Progenitor cell of endocrine pancreas (in vitro differentiated cells): ENCODE data around the gene ERCC1. TPM values are rescaled to one million over a fixed set of nuclear protein-coding genes. Genes with fewer than 3 reads are reported as not detected.

Source experiments
- DNase-seq: peaks from one replicate; pipeline ENCODE4 v3.0.0; 2021; ENCODE audit warnings: low spot score; ENCODE audit not compliant: unreplicated experiment
- H3K27ac Mint-ChIP-seq: 2 replicates; pipeline ENCODE4 v1.8.0; 2021; ENCODE audit warnings: mild to moderate bottlenecking, moderate library complexity, mixed read lengths
- H3K27me3 Mint-ChIP-seq: 2 replicates; pipeline ENCODE4 v1.8.0; 2021; ENCODE audit warnings: mixed read lengths
- H3K36me3 Mint-ChIP-seq: 2 replicates; pipeline ENCODE4 v1.8.0; 2022; ENCODE audit warnings: mixed read lengths; ENCODE audit not compliant: insufficient read depth
- H3K4me1 Mint-ChIP-seq: 2 replicates; pipeline ENCODE4 v1.8.0; 2021; ENCODE audit warnings: low read depth, mixed read lengths
- H3K4me3 Mint-ChIP-seq: 2 replicates; pipeline ENCODE4 v1.8.0; 2021; ENCODE audit warnings: low read depth, mild to moderate bottlenecking, moderate library complexity, mixed read lengths
- H3K9me3 Mint-ChIP-seq: 2 replicates; pipeline ENCODE4 v1.8.0; 2021; ENCODE audit warnings: low read depth, mixed read lengths
- CTCF ChIP-seq: fragments of 200-600 bp; sonication (generic); IDR thresholded peaks from one replicate; pipeline ENCODE4 v1.5.0; 2021; ENCODE audit warnings: antibody characterized with exemption, mild to moderate bottlenecking; ENCODE audit not compliant: unreplicated experiment
- total RNA-seq: library from RNA; stranded (reverse); gene quantifications from 2 replicates; pipeline ENCODE4 v1.2.1, GENCODE V29; 2021

Gene ERCC1
- total RNA-seq, 1 donor from 2014 or later: 64.8 TPM

DNA sequence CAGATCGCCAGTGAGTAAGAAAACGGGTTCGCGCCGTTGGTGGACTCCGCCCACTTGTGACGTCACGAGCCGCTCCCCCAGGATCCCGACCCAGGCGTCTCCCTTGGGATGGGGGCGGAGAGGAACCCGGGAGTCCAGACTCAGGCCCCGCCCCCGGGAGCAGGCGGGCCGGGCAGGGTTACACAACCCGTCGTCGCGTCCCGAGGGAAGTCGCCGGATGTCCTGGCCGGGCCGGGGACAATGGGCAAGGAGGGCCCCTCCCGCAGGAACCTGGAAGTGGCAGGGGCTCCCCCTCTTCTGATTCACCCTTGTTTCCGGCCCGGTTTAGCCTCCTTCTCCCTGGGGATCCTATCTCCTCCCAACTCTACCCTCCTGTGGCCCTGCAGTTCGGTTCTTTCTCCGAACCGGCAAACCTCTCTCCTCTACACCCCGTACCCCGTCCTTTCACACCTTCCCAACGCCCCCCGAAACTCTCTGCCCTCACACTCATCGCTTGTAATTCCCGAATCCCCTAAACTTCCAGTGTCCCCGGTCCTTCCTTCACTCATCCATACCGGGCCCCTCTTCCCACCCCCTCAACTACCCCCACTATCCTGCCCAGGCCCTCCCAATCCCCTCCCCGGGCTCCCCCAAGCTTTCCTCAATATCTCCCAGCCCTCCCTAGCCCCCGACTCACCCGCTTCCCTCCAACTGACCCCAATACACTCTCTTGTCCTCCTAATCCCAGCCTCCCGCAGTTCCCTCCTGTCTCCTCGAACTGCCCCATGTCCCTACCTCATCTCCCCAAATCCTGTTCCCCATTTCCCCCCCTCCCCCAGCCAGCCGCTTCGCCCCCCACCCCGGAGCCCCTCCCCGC, 20.0 kb upstream of the ERCC1 start:
- DNase-seq: peak; percentile 89
- Mint-ChIP-seq H3K4me1 (peaks cover 18% of the 10 kb centered on the region), H3K27me3 (no peaks in the 10 kb centered on the region), H3K27ac (peak overlapping the region; percentile 95), H3K9me3 (no peaks in the 10 kb centered on the region), H3K4me3 (peak overlapping the region; percentile 83), H3K36me3 (no peaks in the 10 kb centered on the region)
- no peak for TF ChIP-seq CTCF

DNA sequence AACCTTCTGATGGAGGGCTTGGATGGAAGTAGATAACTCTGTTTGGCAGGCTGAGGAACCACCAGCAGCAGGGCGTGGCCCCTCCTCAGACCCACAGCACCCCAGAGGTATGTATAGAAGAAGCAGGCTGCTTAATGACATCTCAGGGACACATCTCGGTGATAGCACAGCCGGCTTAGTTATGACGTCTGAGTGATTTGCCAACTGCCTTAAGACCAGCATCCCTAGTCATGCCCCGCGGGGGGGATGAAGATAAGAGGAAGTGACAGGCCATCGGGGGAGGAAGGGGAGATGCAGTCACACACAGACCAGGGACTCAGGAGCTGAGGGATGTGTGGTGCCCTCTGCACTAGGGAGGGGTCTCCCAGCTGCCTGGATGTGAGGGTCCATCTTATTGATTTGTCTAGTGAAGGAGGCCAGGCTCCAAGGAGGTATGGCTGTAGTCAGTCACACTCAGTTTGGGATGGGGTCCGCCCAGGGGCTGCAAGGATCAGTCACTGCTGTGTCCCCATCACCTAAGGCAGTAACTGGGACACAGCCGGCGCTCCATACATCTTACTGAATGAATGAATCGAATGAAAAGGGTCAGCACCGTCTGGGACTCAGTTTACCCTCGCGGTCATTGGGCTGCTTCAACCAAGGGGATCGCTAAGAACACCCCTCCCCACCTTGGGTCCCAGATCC, 19.2 kb upstream of the ERCC1 start:
- H3K36me3 Mint-ChIP-seq: no peaks in the 10 kb centered on the region
- no peak for DNase-seq
- peak overlapping the region; percentile 22 for H3K27ac Mint-ChIP-seq
- peaks cover 16% of the 10 kb centered on the region for H3K4me1 Mint-ChIP-seq
- H3K9me3 Mint-ChIP-seq: no peaks in the 10 kb centered on the region
- no peaks in the 10 kb centered on the region for H3K27me3 Mint-ChIP-seq
- TF ChIP-seq CTCF: no peak
- H3K4me3 Mint-ChIP-seq: peak overlapping the region; percentile 83

DNA sequence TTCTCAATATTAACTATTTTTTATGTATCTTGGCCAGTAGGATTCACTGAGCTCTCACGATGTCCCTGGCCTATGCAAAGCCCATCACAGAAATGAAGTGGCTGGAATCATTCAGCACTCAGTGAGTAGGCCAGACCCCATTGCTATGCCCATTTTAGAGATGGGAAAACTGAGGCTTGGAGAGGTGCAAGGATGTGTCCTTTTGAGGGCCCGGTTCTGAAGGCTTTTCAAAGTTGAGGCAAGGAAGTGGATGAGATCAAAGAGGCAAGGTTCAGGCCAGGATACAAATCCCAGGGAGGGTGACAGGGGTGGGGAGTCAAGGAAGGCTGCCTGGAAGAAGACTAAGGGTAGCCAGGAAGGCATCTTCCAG, 18.7 kb upstream of the ERCC1 start:
- H3K36me3 Mint-ChIP-seq: no peaks in the 10 kb centered on the region
- peak overlapping the region; percentile 88 for H3K27ac Mint-ChIP-seq
- no peaks in the 10 kb centered on the region for H3K9me3 Mint-ChIP-seq
- peak overlapping the region; percentile 53 for H3K4me3 Mint-ChIP-seq
- H3K4me1 Mint-ChIP-seq: peaks cover 14% of the 10 kb centered on the region
- H3K27me3 Mint-ChIP-seq: no peaks in the 10 kb centered on the region
- TF ChIP-seq CTCF: no peak
- DNase-seq: no peak

DNA sequence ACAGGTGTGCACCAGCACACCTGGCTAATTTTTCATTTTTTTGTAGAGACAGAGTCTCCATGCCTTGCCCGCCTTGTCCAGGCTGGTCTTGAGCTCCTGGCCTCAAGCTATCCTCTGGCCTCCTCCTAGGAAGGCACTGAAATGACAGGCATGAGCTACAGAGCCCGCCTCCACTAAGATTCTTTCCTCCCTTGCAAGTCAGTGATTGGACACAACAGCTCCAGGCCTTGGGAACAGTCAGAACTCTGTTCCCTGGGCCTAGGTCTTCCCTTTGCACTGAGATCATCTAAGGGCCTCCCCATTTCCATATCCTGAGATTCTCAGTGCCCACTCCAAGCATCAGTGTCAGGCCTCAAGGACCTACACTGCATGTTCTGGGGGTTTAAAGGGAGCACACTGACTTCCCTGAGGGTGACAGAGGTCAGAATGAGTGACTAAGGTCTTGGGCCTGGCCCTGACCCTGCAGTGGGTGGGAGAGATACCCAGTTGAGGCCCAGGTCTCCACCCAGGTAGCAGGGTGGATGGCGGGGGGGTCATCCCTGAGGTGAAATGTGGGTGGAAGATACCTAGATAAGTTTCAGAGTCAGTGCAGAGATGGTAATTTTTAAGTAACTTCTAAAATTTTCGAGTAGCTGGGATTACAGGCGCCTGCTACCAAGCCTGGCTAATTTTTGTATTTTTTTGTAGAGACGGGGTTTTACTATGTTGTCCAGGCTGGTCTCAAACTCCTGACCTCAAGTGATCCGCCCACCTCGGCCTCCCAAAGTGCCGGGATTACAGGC, 17.3 kb upstream of the ERCC1 start:
- no peak overlapping the region for H3K27ac Mint-ChIP-seq
- TF ChIP-seq CTCF: no peak
- H3K27me3 Mint-ChIP-seq: no peaks in the 10 kb centered on the region
- no peaks in the 10 kb centered on the region for H3K36me3 Mint-ChIP-seq
- no peak for DNase-seq
- peak overlapping the region; percentile 73 for H3K4me3 Mint-ChIP-seq
- H3K9me3 Mint-ChIP-seq: no peaks in the 10 kb centered on the region
- H3K4me1 Mint-ChIP-seq: peaks cover 14% of the 10 kb centered on the region

GRCh38 chr19:45440259-45440638, 16.5 kb upstream of the ERCC1 start:
- Mint-ChIP-seq H3K36me3 (no peaks in the 10 kb centered on the region), H3K4me1 (peaks cover 11% of the 10 kb centered on the region), H3K9me3 (no peaks in the 10 kb centered on the region), H3K27ac (peak overlapping the region; percentile 83), H3K4me3 (peak overlapping the region; percentile 73), H3K27me3 (no peaks in the 10 kb centered on the region)
- TF ChIP-seq CTCF: no peak
- DNase-seq: no peak
